NCI-H345 treated with DMSO at 0.1 percent for 48 hours (cell line): ENCODE measurements around the gene SEC62.
"Not testable (repeated sequence)": the region's sequence is repeated elsewhere in the genome, so short reads cannot be mapped to it uniquely, and the experiment has no call there.

Experiments
- DNase-seq: peaks from one replicate; lab custom pipeline; 2025; ENCODE audit not compliant: unreplicated experiment; lab: John Stamatoyannopoulos, UW

SEC62 gene

GRCh38 chr3:170012683-170013400 is 46.2 kb downstream of the SEC62 start:
- no peak for DNase-seq

GRCh38 chr3:170016057-170016456 is 49.5 kb downstream of the SEC62 start:
- DNase-seq = no peak

- not testable (repeated sequence) for DNase-seq
These were observed 52.7 kb downstream of the SEC62 start for GRCh38 chr3:170019306-170019705.

- no peak for DNase-seq
These were observed 54.5 kb downstream of the SEC62 start for GRCh38 chr3:170021083-170021482.

GRCh38 chr3:170022336-170022735 is 55.7 kb downstream of the SEC62 start:
- no peak for DNase-seq

GRCh38 chr3:170023165-170023564 is 56.6 kb downstream of the SEC62 start:
- DNase-seq = no peak

GRCh38 chr3:170024581-170024980 is 58.0 kb downstream of the SEC62 start:
- DNase-seq = no peak

- no peak for DNase-seq
These were observed 60.9 kb downstream of the SEC62 start for GRCh38 chr3:170027233-170028102.

- no peak for DNase-seq
These were observed 66.9 kb downstream of the SEC62 start for GRCh38 chr3:170033489-170033888.

- peak; percentile 48 for DNase-seq
These were observed 71.1 kb downstream of the SEC62 start, which contains the start of gene GPR160 for GRCh38 chr3:170037463-170038433. TSS of gene GPR160 (plus strand) at chr3:170037995. CDS start at chr3:170083973, 45,978 bp downstream.

GRCh38 chr3:170038434-170039110 is 72.0 kb downstream of the SEC62 start:
- DNase-seq = peak; percentile 9

- no peak for DNase-seq
These were observed 73.8 kb downstream of the SEC62 start for GRCh38 chr3:170040418-170040817.

- no peak for DNase-seq
These were observed 76.9 kb downstream of the SEC62 start for GRCh38 chr3:170043506-170043905.

GRCh38 chr3:170044271-170044670 is 77.7 kb downstream of the SEC62 start:
- no peak for DNase-seq

GRCh38 chr3:170044795-170045244 is 78.2 kb downstream of the SEC62 start:
- no peak for DNase-seq

GRCh38 chr3:170046269-170047132 is 79.9 kb downstream of the SEC62 start:
- DNase-seq = no peak

- DNase-seq = no peak
These were observed 80.5 kb downstream of the SEC62 start for GRCh38 chr3:170047133-170047404.
